ENCODE data around the gene IL19. TPM values are rescaled to one million over a fixed set of nuclear protein-coding genes. Genes with fewer than 3 reads are reported as not detected.

IL19 gene
- polyA plus RNA-seq, 1 of the 3 experiments (the other 2 are of a cell fraction): not detected

DNA sequence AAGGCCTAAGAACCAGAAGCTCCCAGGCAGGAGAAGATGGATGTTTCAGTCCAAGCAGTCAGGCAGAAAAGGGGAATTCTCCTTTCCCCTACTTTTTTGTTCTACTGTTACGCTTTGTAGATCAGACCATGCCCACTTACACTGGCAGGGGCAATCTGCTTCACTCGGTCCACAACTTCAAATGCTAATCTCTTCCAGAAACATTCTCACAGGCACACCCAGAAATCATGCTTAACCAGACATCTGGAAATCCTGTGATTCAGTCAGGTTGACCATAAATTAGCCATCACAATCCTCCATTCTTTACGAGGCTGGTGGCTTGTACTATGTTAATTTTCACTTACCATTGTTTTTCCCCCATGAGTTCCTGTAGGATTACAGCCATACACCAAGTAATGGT, 25.5 kb downstream of the IL19 start:
- no peak overlapping the region for H3K4me2 ChIP-seq
- POLR2A ChIA-PET: no interaction called here

DNA sequence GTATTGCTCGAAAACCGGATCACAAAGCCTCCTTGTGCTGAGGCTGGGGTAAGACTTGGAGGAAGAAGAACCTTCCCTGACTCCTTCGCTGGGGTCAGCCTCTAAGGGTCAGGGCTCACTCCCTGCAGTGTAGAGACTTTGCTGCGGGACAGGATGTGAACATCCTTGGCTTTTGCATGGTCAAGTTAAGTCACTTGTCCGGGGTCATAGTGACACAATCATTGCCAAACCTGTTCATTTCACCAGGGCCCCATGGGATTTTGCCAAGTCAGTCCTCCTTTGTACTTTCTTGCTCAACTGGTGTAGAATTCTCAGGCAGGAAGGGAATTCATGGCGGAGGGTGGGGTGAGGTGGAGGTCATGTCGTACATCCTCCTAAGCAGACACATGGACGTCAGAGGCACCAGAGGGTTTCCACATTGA, 26.4 kb downstream of the IL19 start:
- no peak overlapping the region for H3K9ac ChIP-seq
- no peak overlapping the region for H3K4me2 ChIP-seq
- no peaks in the 10 kb centered on the region for H3K9me3 ChIP-seq
- no peak for TF ChIP-seq ELF1 (IDR thresholded peaks at IDR 0.05)
- TF ChIP-seq YY1 (IDR thresholded peaks at IDR 0.05; ENCODE audit: low read depth): no peak
- TF ChIP-seq RXRA (IDR thresholded peaks at IDR 0.05; ENCODE audit: borderline replicate concordance, low read depth): no peak
- TF ChIP-seq, protein P1, sequence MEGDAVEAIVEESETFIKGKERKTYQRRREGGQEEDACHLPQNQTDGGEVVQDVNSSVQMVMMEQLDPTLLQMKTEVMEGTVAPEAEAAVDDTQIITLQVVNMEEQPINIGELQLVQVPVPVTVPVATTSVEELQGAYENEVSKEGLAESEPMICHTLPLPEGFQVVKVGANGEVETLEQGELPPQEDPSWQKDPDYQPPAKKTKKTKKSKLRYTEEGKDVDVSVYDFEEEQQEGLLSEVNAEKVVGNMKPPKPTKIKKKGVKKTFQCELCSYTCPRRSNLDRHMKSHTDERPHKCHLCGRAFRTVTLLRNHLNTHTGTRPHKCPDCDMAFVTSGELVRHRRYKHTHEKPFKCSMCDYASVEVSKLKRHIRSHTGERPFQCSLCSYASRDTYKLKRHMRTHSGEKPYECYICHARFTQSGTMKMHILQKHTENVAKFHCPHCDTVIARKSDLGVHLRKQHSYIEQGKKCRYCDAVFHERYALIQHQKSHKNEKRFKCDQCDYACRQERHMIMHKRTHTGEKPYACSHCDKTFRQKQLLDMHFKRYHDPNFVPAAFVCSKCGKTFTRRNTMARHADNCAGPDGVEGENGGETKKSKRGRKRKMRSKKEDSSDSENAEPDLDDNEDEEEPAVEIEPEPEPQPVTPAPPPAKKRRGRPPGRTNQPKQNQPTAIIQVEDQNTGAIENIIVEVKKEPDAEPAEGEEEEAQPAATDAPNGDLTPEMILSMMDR (IDR thresholded peaks at IDR 0.05): no peak
- no peak for TF ChIP-seq TAF1 (IDR thresholded peaks at IDR 0.05; ENCODE audit: borderline replicate concordance, low read depth, low read length)
- TF ChIP-seq, protein P2, sequence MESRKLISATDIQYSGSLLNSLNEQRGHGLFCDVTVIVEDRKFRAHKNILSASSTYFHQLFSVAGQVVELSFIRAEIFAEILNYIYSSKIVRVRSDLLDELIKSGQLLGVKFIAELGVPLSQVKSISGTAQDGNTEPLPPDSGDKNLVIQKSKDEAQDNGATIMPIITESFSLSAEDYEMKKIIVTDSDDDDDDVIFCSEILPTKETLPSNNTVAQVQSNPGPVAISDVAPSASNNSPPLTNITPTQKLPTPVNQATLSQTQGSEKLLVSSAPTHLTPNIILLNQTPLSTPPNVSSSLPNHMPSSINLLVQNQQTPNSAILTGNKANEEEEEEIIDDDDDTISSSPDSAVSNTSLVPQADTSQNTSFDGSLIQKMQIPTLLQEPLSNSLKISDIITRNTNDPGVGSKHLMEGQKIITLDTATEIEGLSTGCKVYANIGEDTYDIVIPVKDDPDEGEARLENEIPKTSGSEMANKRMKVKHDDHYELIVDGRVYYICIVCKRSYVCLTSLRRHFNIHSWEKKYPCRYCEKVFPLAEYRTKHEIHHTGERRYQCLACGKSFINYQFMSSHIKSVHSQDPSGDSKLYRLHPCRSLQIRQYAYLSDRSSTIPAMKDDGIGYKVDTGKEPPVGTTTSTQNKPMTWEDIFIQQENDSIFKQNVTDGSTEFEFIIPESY (IDR thresholded peaks at IDR 0.05; ENCODE audit: borderline replicate concordance, low read depth): no peak
- H3K27ac ChIP-seq (ENCODE audit: low read depth in 2 of 2, low read length in 1 of 2): no peak overlapping the region
- H3K4me3 ChIP-seq (ENCODE audit: low read depth in 2 of 2, low read length in 1 of 2): no peak overlapping the region
- no peaks in the 10 kb centered on the region for H4K20me1 ChIP-seq (ENCODE audit: insufficient read depth)
- DNase-seq: no peak
- H3K79me2 ChIP-seq (ENCODE audit: insufficient read depth): no peaks in the 10 kb centered on the region
- peaks cover under 1% of the 10 kb centered on the region for H3F3A ChIP-seq (replicated peaks; ENCODE audit: insufficient read depth)
- H3K27me3 ChIP-seq (ENCODE audit: insufficient read depth): 0 out of 2 replicates have a peak, but pooled peaks cover 8% of the 10 kb centered on the region
- no peaks in the 10 kb centered on the region for H3K4me1 ChIP-seq (ENCODE audit: control insufficient read depth in 1 of 2, insufficient read depth in 2 of 2, low read depth in 1 of 2, low read length in 1 of 2)
- 42% methylated on average over 7 of the region's 8 CpGs for WGBS (ENCODE audit: low lambda C conversion rate)
- H3K9me2 ChIP-seq: no peaks in the 10 kb centered on the region
- H3K36me3 ChIP-seq (replicated peaks in 1 of 2; ENCODE audit: control insufficient read depth in 1 of 2, insufficient read depth in 2 of 2, low read length in 1 of 2): no peaks in the 10 kb centered on the region
- no peak overlapping the region for H2AFZ ChIP-seq (ENCODE audit: low read depth)
- ChIA-PET POLR2A (no interaction called here), CTCF (interaction anchor here (1.4 to 1.5 kb wide), 2 partner anchors 11 to 13 kb away, joined by 3 to 5 read pairs; no protein-coding TSS in a partner anchor)

More for the DNA sequence above, 25.5 kb downstream of the IL19 start:
- Histone ChIP-seq H3K4me3 (ENCODE audit: low read depth in 2 of 2, low read length in 1 of 2) (no peak overlapping the region), H3K79me2 (ENCODE audit: insufficient read depth) (no peaks in the 10 kb centered on the region), H3K9me3 (no peaks in the 10 kb centered on the region), H4K20me1 (ENCODE audit: insufficient read depth) (no peaks in the 10 kb centered on the region), H3K9me2 (no peaks in the 10 kb centered on the region), H3F3A (replicated peaks; ENCODE audit: insufficient read depth) (peaks cover 2% of the 10 kb centered on the region), H3K36me3 (replicated peaks in 1 of 2; ENCODE audit: control insufficient read depth in 1 of 2, insufficient read depth in 2 of 2, low read length in 1 of 2) (no peaks in the 10 kb centered on the region), H3K9ac (no peak overlapping the region), H3K27me3 (ENCODE audit: insufficient read depth) (0 out of 2 replicates have a peak, but pooled peaks cover 8% of the 10 kb centered on the region), H3K27ac (ENCODE audit: low read depth in 2 of 2, low read length in 1 of 2) (no peak overlapping the region), H3K4me1 (ENCODE audit: control insufficient read depth in 1 of 2, insufficient read depth in 2 of 2, low read depth in 1 of 2, low read length in 1 of 2) (no peaks in the 10 kb centered on the region), H2AFZ (ENCODE audit: low read depth) (no peak overlapping the region)
- DNase-seq: no peak
- CTCF ChIA-PET: interaction anchor here (1.4 to 1.6 kb wide), 3 partner anchors 34 to 186 kb away, joined by 4 to 5 read pairs (median 4); no protein-coding TSS in a partner anchor
- WGBS (ENCODE audit: low lambda C conversion rate): 36% methylated on average over 3 of the region's 3 CpGs
- TF ChIP-seq EP300 (IDR thresholded peaks at IDR 0.05; ENCODE audit: borderline replicate concordance in 1 of 2, low read depth in 1 of 2, low read length in 1 of 2) (no peak), MXI1 (IDR thresholded peaks at IDR 0.05; ENCODE audit: low read depth, low read length) (no peak)
